Ovary (tissue), 9 donors: ENCODE measurements around the gene MAP3K21. TPM values are rescaled to one million over a fixed set of nuclear protein-coding genes. Genes with fewer than 3 reads are reported as not detected.

ENCODE experiments used
- DNase-seq, 5 donors: peaks; one replicate each; pipeline ENCODE4 v3.0.0-alpha.2; 2019 to 2020
- H3K27ac ChIP-seq, 2 donors: fragments of 200-600 bp; one replicate each; pipeline versions ENCODE4 v1.5.1 to v1.8.0; 2019 to 2022
- H3K27me3 ChIP-seq: fragments of 200-600 bp; one replicate; pipeline ENCODE4 v1.8.0; 2022
- H3K36me3 ChIP-seq: fragments of 200-600 bp; sonication (generic); one replicate; pipeline ENCODE4 v1.5.1; 2019
- H3K4me1 ChIP-seq: one replicate; pipeline ENCODE4 v1.8.1; 2013; ENCODE audit warnings: mild to moderate bottlenecking, moderate library complexity; ENCODE audit not compliant: insufficient read depth
- H3K4me3 ChIP-seq: fragments of 200-600 bp; sonication (generic); one replicate; pipeline ENCODE4 v1.5.1; 2017
- H3K9me3 ChIP-seq, 2 donors: fragments of 200-600 bp in 1 of 2; sonication (generic) in 1 of 2; one replicate each; pipeline versions ENCODE4 v1.5.1 to v1.8.1; 2013 to 2019; ENCODE audit warnings: mild to moderate bottlenecking in 1 of 2, moderate library complexity in 1 of 2
- EP300 ChIP-seq: sonication (generic); formaldehyde crosslinking; IDR thresholded peaks from one replicate; pipeline ENCODE4 v1.6.1; 2017; ENCODE audit warnings: antibody characterized with exemption
- POLR2A ChIP-seq: fragments of 450-650 bp; IDR thresholded peaks from one replicate; pipeline ENCODE4 v1.6.1; 2017; ENCODE audit warnings: antibody characterized with exemption, mild to moderate bottlenecking, moderate library complexity
- WGBS, 3 donors: extraction: QIAGEN DNeasy Blood & Tissue Kit in 1 of 3; methylation state at CpG; one replicate each; pipeline versions ENCODE4 v1.1.5 to v1.1.7; 2013 to 2017; 5-methylcytosine and 5-hydroxymethylcytosine counted together
- intact Hi-C, 4 donors: fragments of 100-400 bp; cut with DNase I; formaldehyde crosslinking; loops; one replicate each; pipeline versions ENCODE4 v1.11.0 to v1.15.1; 2022 to 2023
- polyA plus RNA-seq, 2 donors: library from polyadenylated mRNA; stranded (reverse); fragments of 200-250 nt in 1 of 2; fragments of 350-450 nt in 1 of 2; fragmentation: Illumina TruSeq in 1 of 2; extraction: RNeasy Lipid Tissue Mini Kit (QIAGEN cat#74804) in 1 of 2; gene quantifications; one replicate each; pipeline ENCODE4 v1.2.3, GENCODE V29; 2013 to 2014
- total RNA-seq, 7 donors: library from RNA; depleted of rRNA in 2 of 7; stranded (reverse); fragments of >200 nt in 2 of 7; fragmentation: NEBNext Ultra II Directional in 3 of 7; extraction: Animal tissue kit (Norgen Biotek cat#: 25700) in 3 of 7; gene quantifications; one replicate each; pipeline versions ENCODE4 v1.1.0 to v1.2.4, GENCODE V29; 2016 to 2023
- TF ChIP-seq, protein P1 (sequence below), 3 donors: fragments of 450-650 bp in 2 of 3; fragments of 200-600 bp in 1 of 3; IDR thresholded peaks; one replicate each; pipeline versions ENCODE4 v1.5.1 to v1.8.0; 2016 to 2022; ENCODE audit warnings: antibody characterized with exemption in 3 of 3, mild to moderate bottlenecking in 1 of 3
- donor health status: DM: no; HTN: no; CAD: no; lungs with moderate emphysema.
- donor health status: DM: no; HTN: no; CAD: no.
- donor health status: Bipolar disorder and iron deficiency.
- donor health status: DM: yes; HTN: yes; CAD: no.
- donor health status: DM: no; HTN: no; CAD: no.
- donor health status: DM: yes; HTN: yes; CAD: no.

The MAP3K21 gene
- total and polyA plus RNA-seq, 9 donors, result 0.52 to 21.0 (median 1.7) TPM

DNA sequence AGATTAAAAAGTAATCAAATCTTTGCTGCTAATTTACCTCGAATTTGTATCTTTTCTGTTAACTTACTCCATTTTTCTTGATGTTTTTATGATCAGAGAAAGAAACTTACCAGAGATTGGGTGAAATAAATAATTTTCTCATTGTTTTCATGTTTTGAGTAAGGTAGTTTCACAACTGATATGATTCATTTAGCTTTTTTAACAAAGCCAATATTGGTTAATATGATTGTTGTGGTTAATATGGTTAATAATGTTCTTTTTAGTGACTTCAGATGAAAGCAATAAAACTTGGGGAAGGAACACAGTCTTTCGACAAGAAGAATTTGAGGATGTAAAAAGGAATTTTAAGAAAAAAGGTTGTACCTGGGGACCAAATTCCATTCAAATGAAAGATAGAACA, 48.1 kb downstream of the MAP3K21 start:
- H3K27ac ChIP-seq, result no peak overlapping the region
- H3K4me3 ChIP-seq, result no peak overlapping the region
- H3K9me3 ChIP-seq, result no peaks in the 10 kb centered on the region
- no peak for DNase-seq
- 73 to 81% (median 81%) methylated on average over 2 of the region's 2 CpGs for WGBS, 3 donors
- H3K27me3 ChIP-seq, result no peaks in the 10 kb centered on the region
- no peaks in the 10 kb centered on the region for H3K4me1 ChIP-seq
- TF ChIP-seq EP300 (no peak), POLR2A (no peak)
- TF ChIP-seq, protein P1, sequence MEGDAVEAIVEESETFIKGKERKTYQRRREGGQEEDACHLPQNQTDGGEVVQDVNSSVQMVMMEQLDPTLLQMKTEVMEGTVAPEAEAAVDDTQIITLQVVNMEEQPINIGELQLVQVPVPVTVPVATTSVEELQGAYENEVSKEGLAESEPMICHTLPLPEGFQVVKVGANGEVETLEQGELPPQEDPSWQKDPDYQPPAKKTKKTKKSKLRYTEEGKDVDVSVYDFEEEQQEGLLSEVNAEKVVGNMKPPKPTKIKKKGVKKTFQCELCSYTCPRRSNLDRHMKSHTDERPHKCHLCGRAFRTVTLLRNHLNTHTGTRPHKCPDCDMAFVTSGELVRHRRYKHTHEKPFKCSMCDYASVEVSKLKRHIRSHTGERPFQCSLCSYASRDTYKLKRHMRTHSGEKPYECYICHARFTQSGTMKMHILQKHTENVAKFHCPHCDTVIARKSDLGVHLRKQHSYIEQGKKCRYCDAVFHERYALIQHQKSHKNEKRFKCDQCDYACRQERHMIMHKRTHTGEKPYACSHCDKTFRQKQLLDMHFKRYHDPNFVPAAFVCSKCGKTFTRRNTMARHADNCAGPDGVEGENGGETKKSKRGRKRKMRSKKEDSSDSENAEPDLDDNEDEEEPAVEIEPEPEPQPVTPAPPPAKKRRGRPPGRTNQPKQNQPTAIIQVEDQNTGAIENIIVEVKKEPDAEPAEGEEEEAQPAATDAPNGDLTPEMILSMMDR (IDR thresholded peaks at IDR 0.05), result no peak
- H3K36me3 ChIP-seq, result no peaks in the 10 kb centered on the region
- intact Hi-C loops, result no loop called here

DNA sequence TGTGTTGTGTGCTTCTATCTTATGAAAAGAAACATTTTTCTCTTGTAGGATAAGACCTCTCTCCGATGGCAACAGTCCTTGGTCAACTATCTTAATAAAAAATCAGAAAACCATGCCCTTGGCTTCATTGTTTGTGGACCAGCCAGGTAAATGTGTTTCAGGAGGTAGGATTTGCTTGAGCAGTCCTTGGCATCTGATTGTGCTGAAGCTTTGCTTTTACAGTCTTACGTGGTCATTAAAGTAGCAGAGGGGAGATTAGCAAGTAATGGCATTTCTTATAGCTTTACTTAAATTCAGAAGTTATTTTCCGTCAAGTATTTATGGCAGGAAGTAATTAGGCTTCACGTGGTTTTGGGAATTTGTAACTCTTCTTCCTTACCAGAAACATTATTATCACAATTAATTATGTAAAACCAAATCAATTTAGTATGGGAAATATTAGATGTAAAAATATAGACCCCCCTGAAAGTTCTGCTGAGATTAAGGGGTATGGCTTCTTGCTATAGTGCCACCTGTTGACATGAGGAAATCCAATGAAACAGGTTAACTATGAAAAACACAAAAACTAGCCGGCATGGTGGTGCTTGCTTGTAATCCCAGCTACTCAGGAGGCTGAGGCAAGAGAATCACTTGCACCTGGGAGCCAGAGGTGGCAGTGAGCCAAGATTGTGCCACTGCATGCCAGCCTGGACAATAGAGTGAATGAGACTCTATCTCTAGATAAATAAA, 49.0 kb downstream of the MAP3K21 start:
- Histone ChIP-seq H3K4me1 (no peaks in the 10 kb centered on the region), H3K4me3 (no peak overlapping the region), H3K9me3 (no peaks in the 10 kb centered on the region), H3K27ac (no peak overlapping the region), H3K27me3 (no peaks in the 10 kb centered on the region), H3K36me3 (no peaks in the 10 kb centered on the region)
- no peak for TF ChIP-seq EP300
- TF ChIP-seq POLR2A, result no peak
- TF ChIP-seq, protein P1 (IDR thresholded peaks at IDR 0.05), result no peak
- no peak for DNase-seq
- intact Hi-C loops, result no loop called here
- WGBS, 3 donors, result 73 to 75% (median 74%) methylated on average over 5 of the region's 5 CpGs

DNA sequence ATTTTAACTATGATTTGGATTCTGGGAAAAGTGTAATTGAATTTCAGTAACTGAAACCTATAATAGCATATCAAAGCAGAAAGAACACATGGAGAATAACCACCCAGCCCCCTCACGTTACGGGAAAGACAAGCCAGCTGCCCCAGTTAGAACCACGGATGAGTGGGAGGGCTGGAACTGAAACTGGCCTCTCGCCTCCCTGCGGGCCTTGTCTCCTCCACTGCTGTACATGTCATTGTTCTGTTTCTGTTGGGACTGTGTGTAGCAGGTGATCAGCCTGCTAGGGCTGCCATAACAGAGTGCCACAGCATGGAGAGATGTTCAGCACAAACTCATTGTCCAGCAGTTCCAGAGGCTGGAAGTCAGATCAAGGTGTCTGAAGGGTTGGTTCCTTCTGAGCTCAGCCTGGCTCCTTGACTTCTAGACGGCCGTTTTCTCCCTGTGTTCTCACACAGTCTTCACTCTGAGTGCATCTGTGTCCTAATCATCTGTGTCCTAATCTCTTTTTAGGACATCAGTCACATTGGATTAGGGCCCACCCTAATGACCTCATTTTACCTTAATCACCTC, 52.4 kb downstream of the MAP3K21 start:
- no peak overlapping the region for H3K4me3 ChIP-seq
- TF ChIP-seq, protein P1 (IDR thresholded peaks at IDR 0.05), result no peak
- TF ChIP-seq POLR2A, result no peak
- no peak for TF ChIP-seq EP300
- H3K27ac ChIP-seq, result no peak overlapping the region
- no peak for DNase-seq
- no peaks in the 10 kb centered on the region for H3K9me3 ChIP-seq
- no peaks in the 10 kb centered on the region for H3K4me1 ChIP-seq
- intact Hi-C loops, result no loop called here
- 79 to 81% (median 80%) methylated on average over 7 of the region's 7 CpGs for WGBS, 3 donors
- H3K27me3 ChIP-seq, result no peaks in the 10 kb centered on the region
- H3K36me3 ChIP-seq, result no peaks in the 10 kb centered on the region

DNA sequence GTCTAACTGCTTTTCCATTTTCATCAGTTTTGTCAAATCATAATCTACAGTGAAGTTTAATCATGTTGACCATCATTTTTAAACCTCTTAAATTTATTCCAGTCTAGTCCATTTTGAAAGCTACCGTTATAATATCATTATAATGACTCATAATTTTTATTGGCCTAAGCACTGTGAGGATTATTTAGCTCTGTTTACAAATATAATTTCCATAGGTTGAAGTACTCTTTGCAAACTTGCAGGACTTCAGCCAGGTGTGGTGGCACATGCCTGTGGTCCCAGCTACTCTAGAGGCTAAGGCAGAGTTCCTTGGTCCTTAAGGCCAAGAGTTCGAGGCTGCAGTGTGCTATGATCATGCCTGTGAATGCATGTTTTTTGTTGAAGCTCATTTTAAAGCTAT, 54.3 kb downstream of the MAP3K21 start:
- intact Hi-C loops, result no loop called here
- 81 to 90% (median 87%) methylated on average over 2 of the region's 2 CpGs for WGBS, 3 donors
- no peak overlapping the region for H3K27ac ChIP-seq
- no peaks in the 10 kb centered on the region for H3K27me3 ChIP-seq
- no peak for DNase-seq
- H3K36me3 ChIP-seq, result no peaks in the 10 kb centered on the region
- H3K4me1 ChIP-seq, result no peaks in the 10 kb centered on the region
- TF ChIP-seq POLR2A (no peak), EP300 (no peak)
- TF ChIP-seq, protein P1 (IDR thresholded peaks at IDR 0.05), result no peak
- no peaks in the 10 kb centered on the region for H3K9me3 ChIP-seq
- no peak overlapping the region for H3K4me3 ChIP-seq
